Activated naive CD8-positive, alpha-beta T cell treated with anti-CD3 and anti-CD28 coated beads, Interleukin-2, amount 10 ng/mL, durations not matched to agents 7 days and 5 days (primary cell): ENCODE measurements around the gene C6orf141. TPM values are rescaled to one million over a fixed set of nuclear protein-coding genes. Genes with fewer than 3 reads are reported as not detected.
A peak's percentile ranks its signal among the peaks of the same experiment; 100 is the strongest.

Source experiments
- ATAC-seq: fragments of 150-1000 bp; cut with Tn5 transposase; one replicate; pipeline ENCODE4 v1.10.0; 2021; ENCODE audit warnings: low read depth, moderate library complexity
- POLR2A ChIA-PET: fragments of 350-600 bp; sonication (Branson Sonifier 250); formaldehyde crosslinking; loops from one replicate; lab custom pipeline; 2021; ENCODE audit warnings: antibody characterized with exemption; lab: Charles Lee
- DNase-seq: peaks from one replicate; pipeline ENCODE4 v3.0.0; 2021
- H3K27ac Mint-ChIP-seq: one replicate; pipeline ENCODE4 v1.8.0; 2022; ENCODE audit warnings: mild to moderate bottlenecking, mixed read lengths
- H3K27me3 Mint-ChIP-seq: one replicate; pipeline ENCODE4 v1.8.0; 2022; ENCODE audit warnings: mild to moderate bottlenecking, moderate library complexity, mixed read lengths
- H3K36me3 Mint-ChIP-seq: one replicate; pipeline ENCODE4 v1.8.0; 2021; ENCODE audit warnings: mild to moderate bottlenecking, mixed read lengths
- H3K4me1 Mint-ChIP-seq: one replicate; pipeline ENCODE4 v1.8.0; 2021; ENCODE audit warnings: mixed read lengths
- H3K4me3 Mint-ChIP-seq: one replicate; pipeline ENCODE4 v1.8.0; 2022; ENCODE audit warnings: mild to moderate bottlenecking, moderate library complexity, mixed read lengths
- H3K9me3 Mint-ChIP-seq: one replicate; pipeline ENCODE4 v1.8.0; 2021; ENCODE audit warnings: mixed read lengths
- total RNA-seq, 2 experiments: library from RNA; stranded (reverse); gene quantifications; one replicate each; pipeline ENCODE4 v1.2.3, GENCODE V29; 2021

The C6orf141 gene
- under 1 TPM; 0.68 to 0.80 TPM for total RNA-seq

- Mint-ChIP-seq H3K27me3 (peaks cover 31% of the 10 kb centered on the region), H3K4me1 (peaks cover 14% of the 10 kb centered on the region), H3K36me3 (peaks cover 1% of the 10 kb centered on the region), H3K4me3 (peak within 1 kb of the TSS; percentile 82), H3K9me3 (no peaks in the 10 kb centered on the region), H3K27ac (no peak within 1 kb of the TSS)
- peak; percentile 58 for DNase-seq
- ATAC-seq = peak; percentile 83
- POLR2A ChIA-PET = no interaction called here
Observed at GRCh38 chr6:49550492-49551077, at the start of gene C6orf141. Gene C6orf141, plus strand, starts transcription at chr6:49550668. Its CDS starts 125 bp downstream, at chr6:49550793.

- DNase-seq = no peak
- Mint-ChIP-seq H3K9me3 (no peaks in the 10 kb centered on the region), H3K27ac (no peak overlapping the region), H3K36me3 (no peaks in the 10 kb centered on the region), H3K4me1 (no peaks in the 10 kb centered on the region), H3K27me3 (peaks cover 4% of the 10 kb centered on the region), H3K4me3 (no peak overlapping the region)
- POLR2A ChIA-PET = no interaction called here
- ATAC-seq = no peak
Observed at GRCh38 chr6:49504666-49505065, 45.8 kb upstream of the C6orf141 start.

DNA sequence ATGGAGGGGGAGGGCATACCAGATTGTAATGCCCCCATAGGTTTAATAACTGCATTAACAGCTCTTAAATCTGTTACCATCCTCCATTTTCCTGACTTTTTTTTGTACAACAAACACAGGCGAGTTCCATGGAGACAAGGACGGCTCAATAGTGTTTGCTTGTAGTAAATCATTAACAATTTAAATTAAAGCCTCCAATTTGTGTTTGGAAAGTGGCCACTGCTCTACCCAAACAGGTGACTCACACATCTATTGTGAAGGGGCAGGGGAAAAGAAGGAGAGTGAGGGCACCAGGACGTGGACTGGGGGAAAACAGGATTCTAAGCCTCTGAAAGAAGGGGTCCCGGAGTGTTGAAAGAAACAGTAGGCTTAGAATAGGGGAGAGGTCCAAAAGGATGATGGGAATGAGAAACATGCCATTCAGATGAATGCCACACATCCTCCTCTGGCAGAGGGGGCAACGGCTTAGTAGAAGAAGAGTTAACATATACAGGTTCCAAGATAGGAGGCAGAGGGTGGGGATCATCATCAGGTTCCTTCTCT, 43.8 kb upstream of the C6orf141 start:
- ATAC-seq (no peak), DNase-seq (no peak)
- POLR2A ChIA-PET = no interaction called here
- H3K36me3 Mint-ChIP-seq = no peaks in the 10 kb centered on the region
- H3K4me3 Mint-ChIP-seq = no peak overlapping the region
- H3K27me3 Mint-ChIP-seq = peaks cover 2% of the 10 kb centered on the region
- H3K27ac Mint-ChIP-seq = no peak overlapping the region
- H3K4me1 Mint-ChIP-seq = no peaks in the 10 kb centered on the region
- no peaks in the 10 kb centered on the region for H3K9me3 Mint-ChIP-seq

DNA sequence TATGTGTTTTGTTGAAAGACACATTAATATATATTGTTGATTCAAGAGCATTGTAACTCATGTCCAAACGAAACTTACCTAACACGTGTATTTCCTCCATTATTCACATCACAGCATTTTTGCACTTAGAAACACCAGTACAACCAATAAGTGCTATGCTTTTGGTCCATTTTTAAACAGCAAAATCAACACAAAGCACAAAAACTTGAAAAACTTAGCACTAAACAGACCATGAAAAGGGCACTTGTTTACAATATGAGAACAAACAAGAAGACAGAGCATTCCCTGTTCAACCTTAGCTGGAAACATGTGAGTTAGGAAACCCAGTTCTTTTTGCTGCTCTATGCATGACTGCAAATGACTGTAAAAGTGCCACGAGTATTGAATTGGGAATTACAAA, 41.1 kb upstream of the C6orf141 start:
- no peak for DNase-seq
- POLR2A ChIA-PET = no interaction called here
- H3K9me3 Mint-ChIP-seq = no peaks in the 10 kb centered on the region

DNA sequence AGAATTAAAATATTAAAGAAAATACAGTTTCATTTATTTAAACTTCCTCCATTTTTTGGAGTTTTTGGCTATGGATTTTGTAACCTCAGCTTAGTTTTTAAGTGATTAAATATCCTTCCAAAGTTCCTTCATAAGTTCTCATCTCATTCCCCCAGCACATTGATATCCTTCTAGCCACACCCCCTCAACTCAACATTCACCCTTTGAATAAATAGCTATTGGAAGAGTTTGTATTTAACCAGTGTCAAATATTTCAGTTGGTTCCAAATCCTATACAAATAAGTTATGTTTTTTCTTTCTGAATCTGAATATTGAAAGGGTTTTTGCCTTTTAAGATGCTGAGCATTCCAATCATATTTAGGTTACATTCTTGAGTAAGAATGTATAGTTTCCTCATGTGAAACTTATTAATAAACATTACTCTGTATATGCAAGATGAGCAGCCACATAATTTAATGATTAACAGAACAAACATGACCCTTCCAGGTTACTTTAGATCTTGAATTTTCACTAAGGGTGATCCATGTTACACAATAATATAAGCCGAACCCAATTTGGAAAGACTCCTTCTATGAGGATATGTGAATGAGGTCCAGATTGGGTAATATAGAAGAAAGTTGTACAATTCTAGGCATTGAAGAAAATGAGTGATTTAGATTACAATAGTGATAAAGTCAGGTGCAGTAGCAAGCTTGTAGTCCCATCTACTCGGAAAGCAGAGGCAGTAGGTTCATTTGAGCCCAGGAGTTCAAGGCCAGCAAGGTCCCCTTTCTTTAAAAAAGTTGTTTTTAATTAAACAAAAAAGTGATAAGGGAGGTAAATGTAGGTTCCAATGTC, 37.1 kb upstream of the C6orf141 start:
- Mint-ChIP-seq H3K36me3 (no peaks in the 10 kb centered on the region), H3K4me1 (no peaks in the 10 kb centered on the region), H3K27ac (no peak overlapping the region), H3K27me3 (peaks cover 12% of the 10 kb centered on the region), H3K4me3 (no peak overlapping the region), H3K9me3 (no peaks in the 10 kb centered on the region)
- ATAC-seq (no peak), DNase-seq (no peak)
- POLR2A ChIA-PET = no interaction called here

More for the DNA sequence above, 41.1 kb upstream of the C6orf141 start:
- Mint-ChIP-seq H3K36me3 (no peaks in the 10 kb centered on the region), H3K27ac (no peak overlapping the region), H3K4me3 (no peak overlapping the region), H3K4me1 (no peaks in the 10 kb centered on the region), H3K27me3 (peaks cover 10% of the 10 kb centered on the region)
- ATAC-seq = no peak

GRCh38 chr6:49514571-49515484, 35.6 kb upstream of the C6orf141 start:
- Mint-ChIP-seq H3K36me3 (no peaks in the 10 kb centered on the region), H3K9me3 (no peaks in the 10 kb centered on the region), H3K4me1 (no peaks in the 10 kb centered on the region), H3K27ac (no peak overlapping the region), H3K4me3 (no peak overlapping the region), H3K27me3 (peaks cover 12% of the 10 kb centered on the region)
- ATAC-seq (no peak), DNase-seq (no peak)
- POLR2A ChIA-PET = no interaction called here

DNA sequence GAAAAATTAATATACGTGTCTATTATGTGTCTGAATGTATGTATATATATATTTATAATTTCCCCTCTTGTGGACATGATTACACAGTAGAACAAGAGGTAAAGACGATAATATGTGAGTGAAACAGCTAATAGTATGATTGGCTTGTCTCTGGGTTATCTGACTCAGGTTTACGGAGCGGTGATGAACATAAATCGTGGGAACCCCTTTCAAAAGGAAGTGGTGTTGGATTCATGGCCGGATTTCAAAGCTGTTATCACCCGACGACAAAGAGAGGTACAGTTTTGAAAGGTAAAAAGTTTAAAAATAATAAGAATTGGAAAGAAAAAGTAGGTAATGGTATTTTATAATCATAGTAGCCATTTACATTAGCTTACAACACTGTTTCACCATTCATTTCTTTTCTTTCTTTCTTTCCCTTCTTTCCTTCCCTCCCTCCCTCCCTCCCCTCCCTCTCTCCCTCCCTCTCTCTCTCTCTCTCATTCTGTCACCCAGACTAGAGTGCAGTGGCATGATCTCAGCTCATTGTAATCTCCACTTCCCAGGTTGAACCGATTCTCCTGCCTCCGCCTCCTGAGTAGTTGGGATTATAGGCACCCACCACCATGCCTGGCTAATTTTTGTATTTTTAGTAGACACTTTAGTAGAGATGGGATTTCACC, 34.9 kb upstream of the C6orf141 start:
- H3K27me3 Mint-ChIP-seq = peaks cover 13% of the 10 kb centered on the region
- no peak for DNase-seq
- POLR2A ChIA-PET = no interaction called here
- no peaks in the 10 kb centered on the region for H3K9me3 Mint-ChIP-seq
- H3K4me3 Mint-ChIP-seq = no peak overlapping the region
- H3K4me1 Mint-ChIP-seq = no peaks in the 10 kb centered on the region
- no peaks in the 10 kb centered on the region for H3K36me3 Mint-ChIP-seq
- no peak overlapping the region for H3K27ac Mint-ChIP-seq
- no peak for ATAC-seq

GRCh38 chr6:49516147-49516505, 34.3 kb upstream of the C6orf141 start:
- H3K4me3 Mint-ChIP-seq = no peak overlapping the region
- peaks cover 13% of the 10 kb centered on the region for H3K27me3 Mint-ChIP-seq
- H3K4me1 Mint-ChIP-seq = no peaks in the 10 kb centered on the region
- no peaks in the 10 kb centered on the region for H3K36me3 Mint-ChIP-seq
- no peaks in the 10 kb centered on the region for H3K9me3 Mint-ChIP-seq
- DNase-seq = no peak
- H3K27ac Mint-ChIP-seq = no peak overlapping the region
- no peak for ATAC-seq
- POLR2A ChIA-PET = no interaction called here

GRCh38 chr6:49517919-49518318, 32.5 kb upstream of the C6orf141 start:
- POLR2A ChIA-PET = no interaction called here
- no peaks in the 10 kb centered on the region for H3K36me3 Mint-ChIP-seq
- H3K27me3 Mint-ChIP-seq = peaks cover 12% of the 10 kb centered on the region
- DNase-seq (no peak), ATAC-seq (no peak)
- no peak overlapping the region for H3K27ac Mint-ChIP-seq
- no peak overlapping the region for H3K4me3 Mint-ChIP-seq
- no peaks in the 10 kb centered on the region for H3K4me1 Mint-ChIP-seq
- H3K9me3 Mint-ChIP-seq = no peaks in the 10 kb centered on the region

- no peak for DNase-seq
Observed at GRCh38 chr6:49519660-49520059, 30.8 kb upstream of the C6orf141 start.

DNA sequence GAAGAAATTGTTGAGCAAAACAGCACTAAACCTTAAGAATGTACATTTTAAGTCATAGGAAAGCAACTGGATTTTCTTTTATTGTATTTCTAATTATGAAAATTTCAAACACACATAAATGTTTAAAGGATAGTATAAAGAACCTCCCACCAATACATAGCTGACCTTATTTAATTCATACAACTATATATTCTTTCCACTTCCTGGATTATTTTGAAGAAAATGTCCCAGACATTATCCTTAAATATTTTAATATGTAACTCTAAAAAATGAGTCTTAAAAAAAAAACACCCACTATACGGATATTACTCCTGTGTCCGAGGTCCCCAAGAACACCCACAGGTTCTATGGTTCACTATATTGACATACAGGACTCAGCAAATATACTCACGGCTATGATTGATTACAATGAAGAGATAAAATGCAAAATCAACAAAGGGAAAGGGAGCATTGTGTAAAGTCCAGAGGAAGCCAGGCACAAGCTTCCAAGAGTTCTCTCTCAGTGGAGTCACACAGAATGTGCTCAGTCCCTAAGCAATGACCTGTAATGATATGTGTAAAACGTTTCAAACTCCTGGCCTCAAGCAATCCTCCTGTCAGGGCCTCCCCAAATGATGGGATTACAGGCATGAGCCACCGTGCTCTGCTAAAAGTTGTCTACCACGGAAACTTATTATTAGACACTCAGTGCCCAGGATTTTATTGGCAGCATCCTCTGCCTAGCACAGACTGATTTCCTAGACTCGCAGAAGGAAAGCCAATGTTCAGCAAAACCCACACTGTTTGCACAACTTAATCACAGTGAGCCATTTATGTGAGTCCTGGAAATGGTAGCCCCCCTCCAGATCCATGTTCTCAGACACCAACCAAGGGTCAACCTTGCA, 27.5 kb upstream of the C6orf141 start:
- H3K4me1 Mint-ChIP-seq = no peaks in the 10 kb centered on the region
- POLR2A ChIA-PET = no interaction called here
- no peak overlapping the region for H3K27ac Mint-ChIP-seq
- DNase-seq = no peak
- no peak for ATAC-seq
- no peaks in the 10 kb centered on the region for H3K9me3 Mint-ChIP-seq
- no peak overlapping the region for H3K4me3 Mint-ChIP-seq
- H3K36me3 Mint-ChIP-seq = no peaks in the 10 kb centered on the region
- H3K27me3 Mint-ChIP-seq = peaks cover 1% of the 10 kb centered on the region

More at GRCh38 chr6:49519660-49520059, 30.8 kb upstream of the C6orf141 start:
- POLR2A ChIA-PET = no interaction called here
- Mint-ChIP-seq H3K27ac (no peak overlapping the region), H3K4me1 (no peaks in the 10 kb centered on the region), H3K27me3 (peaks cover 3% of the 10 kb centered on the region), H3K36me3 (no peaks in the 10 kb centered on the region), H3K4me3 (no peak overlapping the region), H3K9me3 (no peaks in the 10 kb centered on the region)
- no peak for ATAC-seq

- Mint-ChIP-seq H3K4me1 (no peaks in the 10 kb centered on the region), H3K9me3 (no peaks in the 10 kb centered on the region), H3K27ac (no peak overlapping the region), H3K4me3 (no peak overlapping the region), H3K27me3 (peaks cover 1% of the 10 kb centered on the region), H3K36me3 (no peaks in the 10 kb centered on the region)
- DNase-seq (no peak), ATAC-seq (no peak)
- POLR2A ChIA-PET = no interaction called here
Observed at GRCh38 chr6:49523901-49524300, 26.6 kb upstream of the C6orf141 start.
